Mesenchymal stem cell (in vitro differentiated cells and primary cell): ENCODE data around the gene AGK.

Experiments used
- DNase-seq: peaks from one replicate; pipeline ENCODE4 v3.0.0-alpha.2; 2013
- H2AFZ ChIP-seq: one replicate; pipeline ENCODE4 v1.6.1; 2013; ENCODE audit warnings: low read depth, mild to moderate bottlenecking, control low read depth, inconsistent platforms, low read length, moderate library complexity
- H2AK5ac ChIP-seq: 2 replicates; pipeline ENCODE4 v1.6.1; 2013; ENCODE audit warnings: low read length, moderate library complexity, mild to moderate bottlenecking, inconsistent platforms; ENCODE audit not compliant: severe bottlenecking
- H2BK120ac ChIP-seq: one replicate; pipeline ENCODE4 v1.6.1; 2013; ENCODE audit warnings: low read depth, mild to moderate bottlenecking, inconsistent platforms, low read length, moderate library complexity
- H2BK12ac ChIP-seq, 2 experiments: one replicate each; pipeline ENCODE4 v1.6.1; 2013; ENCODE audit warnings: inconsistent platforms in 2 of 2, low read length in 2 of 2, mild to moderate bottlenecking in 2 of 2, moderate library complexity in 2 of 2, control low read depth in 1 of 2
- H2BK15ac ChIP-seq: one replicate; pipeline ENCODE4 v1.6.1; 2013; ENCODE audit warnings: mild to moderate bottlenecking, low read depth, inconsistent platforms; ENCODE audit not compliant: poor library complexity, severe bottlenecking
- H2BK5ac ChIP-seq: 2 replicates; pipeline ENCODE4 v1.6.1; 2013; ENCODE audit warnings: low read depth, mild to moderate bottlenecking, low read length, control low read depth, inconsistent platforms; ENCODE audit not compliant: poor library complexity, severe bottlenecking
- H3K14ac ChIP-seq, 2 experiments: one replicate each; pipeline ENCODE4 v1.6.1; 2013; ENCODE audit warnings: inconsistent platforms in 2 of 2, low read length in 2 of 2, control low read depth in 1 of 2, mild to moderate bottlenecking in 1 of 2, moderate library complexity in 1 of 2
- H3K18ac ChIP-seq, 2 experiments: one replicate each; pipeline ENCODE4 v1.6.1; 2013; ENCODE audit warnings: inconsistent platforms in 2 of 2, low read length in 2 of 2, control low read depth in 1 of 2, low read depth in 1 of 2, mild to moderate bottlenecking in 1 of 2
- H3K23ac ChIP-seq, 2 experiments: one replicate each; pipeline ENCODE4 v1.6.1; 2013; ENCODE audit warnings: inconsistent platforms in 2 of 2, low read length in 2 of 2, mild to moderate bottlenecking in 2 of 2, moderate library complexity in 2 of 2, control low read depth in 1 of 2
- H3K27ac ChIP-seq: 2 replicates; pipeline ENCODE4 v1.5.1; 2013; ENCODE audit warnings: mild to moderate bottlenecking, moderate library complexity, low read length, control low read depth, inconsistent platforms; ENCODE audit not compliant: poor library complexity, severe bottlenecking
- H3K27me3 ChIP-seq, 2 experiments: 2 replicates each; pipeline versions ENCODE4 v1.6.1 to v1.7.0; 2013; ENCODE audit warnings: low read length in 2 of 2, mild to moderate bottlenecking in 2 of 2, moderate library complexity in 2 of 2, control low read depth in 1 of 2, inconsistent platforms in 1 of 2; ENCODE audit not compliant: control insufficient read depth in 1 of 2, insufficient read depth in 1 of 2
- H3K36me3 ChIP-seq, 2 experiments: 2 replicates each; pipeline versions ENCODE4 v1.6.1 to v1.7.0; 2013; ENCODE audit warnings: low read length in 2 of 2, control low read depth in 1 of 2, inconsistent platforms in 1 of 2, low read depth in 1 of 2, mild to moderate bottlenecking in 1 of 2; ENCODE audit not compliant: insufficient read depth in 2 of 2, control insufficient read depth in 1 of 2
- H3K4ac ChIP-seq, 2 experiments: one replicate each; pipeline ENCODE4 v1.6.1; 2013; ENCODE audit warnings: inconsistent platforms in 2 of 2, low read length in 2 of 2, mild to moderate bottlenecking in 2 of 2, moderate library complexity in 2 of 2, control low read depth in 1 of 2, low read depth in 1 of 2
- H3K4me1 ChIP-seq: 2 replicates; pipeline ENCODE4 v1.6.1; 2013; ENCODE audit warnings: low read depth, low read length, control low read depth; ENCODE audit not compliant: control insufficient read depth, insufficient read depth
- H3K4me2 ChIP-seq: 2 replicates; pipeline ENCODE4 v1.6.1; 2013; ENCODE audit warnings: low read length, mild to moderate bottlenecking, inconsistent platforms; ENCODE audit not compliant: poor library complexity, severe bottlenecking
- H3K4me3 ChIP-seq, 2 experiments: 2 replicates each; pipeline versions ENCODE4 v1.5.1 to v1.7.0; 2013; ENCODE audit warnings: low read length in 2 of 2, mild to moderate bottlenecking in 2 of 2, control low read depth in 1 of 2, low read depth in 1 of 2; ENCODE audit not compliant: insufficient read depth in 1 of 2
- H3K79me1 ChIP-seq: replicated peaks from 2 replicates; pipeline ENCODE4 v1.6.1; 2013; ENCODE audit warnings: mild to moderate bottlenecking, control low read depth, low read length, inconsistent platforms; ENCODE audit not compliant: poor library complexity, severe bottlenecking
- H3K9ac ChIP-seq: 2 replicates; pipeline ENCODE4 v1.7.0; 2013; ENCODE audit warnings: mild to moderate bottlenecking, low read length, moderate library complexity
- H3K9me3 ChIP-seq: 2 replicates; pipeline ENCODE4 v1.7.0; 2013; ENCODE audit warnings: mild to moderate bottlenecking, low read length; ENCODE audit not compliant: control insufficient read depth
- H4K8ac ChIP-seq: one replicate; pipeline ENCODE4 v1.6.1; 2013; ENCODE audit warnings: inconsistent platforms, mild to moderate bottlenecking, low read length, moderate library complexity
- H4K91ac ChIP-seq: one replicate; pipeline ENCODE4 v1.6.1; 2013; ENCODE audit warnings: mild to moderate bottlenecking, low read length, inconsistent platforms
- WGBS: methylation state at CpG from one replicate; pipeline ENCODE4 v1.1.7; 2013; ENCODE audit warnings: mixed read lengths; 5-methylcytosine and 5-hydroxymethylcytosine counted together

AGK gene

DNA sequence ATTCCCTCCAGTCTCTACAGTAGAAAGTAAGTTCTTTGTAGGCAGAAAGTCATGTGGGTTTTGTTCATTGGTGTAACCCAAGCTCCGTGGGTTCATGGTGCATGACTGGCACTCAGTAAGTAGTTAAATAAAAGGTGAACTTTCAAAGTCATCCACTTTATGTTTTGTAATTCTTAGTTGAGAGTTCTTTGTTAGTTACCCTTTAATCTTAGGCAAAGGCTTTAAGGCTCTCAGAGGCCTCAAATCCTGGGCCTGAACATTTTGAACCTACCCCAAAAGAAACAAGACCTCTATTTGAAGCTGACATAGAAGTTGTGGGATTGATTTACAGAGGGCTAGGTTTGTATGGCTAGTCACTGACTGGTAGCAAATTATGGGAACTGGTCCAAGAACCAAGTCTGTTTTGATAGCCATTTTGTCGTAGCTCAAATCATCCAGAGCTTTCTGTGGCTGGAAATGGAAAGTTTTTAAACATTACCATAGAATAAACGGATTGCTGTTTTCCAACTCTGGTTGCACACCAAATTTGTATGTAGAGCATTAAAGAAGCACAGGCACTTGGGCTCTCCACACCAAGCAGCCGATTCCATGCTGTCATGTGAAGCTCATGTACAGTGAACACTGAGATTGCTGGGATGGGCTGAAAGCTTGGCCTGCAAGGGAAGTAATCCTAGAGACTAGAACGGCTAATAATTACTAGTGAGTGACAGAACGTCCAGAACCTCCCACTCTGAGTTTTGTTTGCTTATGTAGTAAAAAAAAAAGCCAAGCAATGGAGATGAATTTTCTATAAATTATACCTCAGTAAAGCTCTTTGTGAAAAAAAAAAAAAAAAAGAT is 97.3 kb downstream of the AGK start:
- 99% methylated on average over 5 of the region's 6 CpGs for WGBS
- no peak for DNase-seq
- H4K8ac ChIP-seq = no peak overlapping the region
- peaks cover 14 to 42% of the 10 kb centered on the region in 2 experiments for H3K36me3 ChIP-seq
- no peaks in the 10 kb centered on the region for H3K27me3 ChIP-seq
- no peak overlapping the region for H3K4ac ChIP-seq
- H2AFZ ChIP-seq = no peak overlapping the region
- H3K23ac ChIP-seq = no peak overlapping the region
- no peak overlapping the region for H3K4me2 ChIP-seq
- no peak overlapping the region for H3K18ac ChIP-seq
- H2AK5ac ChIP-seq = no peak overlapping the region
- no peak overlapping the region for H2BK5ac ChIP-seq
- H3K4me3 ChIP-seq = no peak overlapping the region
- peak overlapping the region; percentile 2 for H3K9ac ChIP-seq
- no peak overlapping the region for H2BK15ac ChIP-seq
- H3K4me1 ChIP-seq = peaks cover 3% of the 10 kb centered on the region
- H3K79me1 ChIP-seq = peaks cover 10% of the 10 kb centered on the region
- H3K27ac ChIP-seq = peak overlapping the region; percentile 17
- no peaks in the 10 kb centered on the region for H3K9me3 ChIP-seq
- H4K91ac ChIP-seq = no peak overlapping the region
- H2BK120ac ChIP-seq = no peak overlapping the region
- H2BK12ac ChIP-seq = no peak overlapping the region
- no peak overlapping the region for H3K14ac ChIP-seq

DNA sequence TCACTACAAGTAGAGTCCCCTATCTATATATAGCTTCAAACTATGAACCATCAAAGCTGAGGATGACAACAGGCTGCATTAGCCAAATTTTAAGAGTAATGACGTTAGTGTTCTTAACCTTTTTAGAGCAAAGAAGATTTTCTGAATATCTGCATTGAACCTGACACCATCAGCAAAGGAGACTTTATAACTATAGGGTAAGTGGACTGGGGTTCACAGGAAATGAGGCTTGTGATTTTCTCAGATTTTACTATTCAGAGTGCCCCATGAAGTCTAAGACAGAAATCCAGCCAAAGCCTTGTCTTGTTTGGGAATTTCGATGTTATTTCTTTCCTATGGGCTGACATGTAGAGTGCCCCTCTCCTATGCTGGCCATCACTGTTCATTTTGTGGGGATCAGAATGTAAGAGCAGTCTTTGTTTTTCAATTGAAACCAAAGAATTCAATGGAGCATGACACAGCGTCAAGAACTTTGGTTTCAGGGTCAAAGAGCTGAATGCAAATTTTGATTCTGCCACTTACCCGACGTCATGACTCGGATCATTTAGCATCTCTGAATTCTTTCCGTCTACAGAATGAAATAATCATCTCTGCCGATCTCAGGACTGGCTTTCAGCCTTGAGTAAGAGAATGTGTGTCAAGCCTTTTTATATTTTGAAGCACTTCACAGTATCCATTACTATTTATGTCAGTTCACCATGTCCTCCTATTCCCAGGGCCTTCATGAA is 98.1 kb downstream of the AGK start:
- Histone ChIP-seq H2AK5ac (no peak overlapping the region), H3K36me3 (peaks cover 14 to 35% of the 10 kb centered on the region in 2 experiments), H3K9me3 (no peaks in the 10 kb centered on the region), H4K91ac (no peak overlapping the region), H2AFZ (no peak overlapping the region), H3K27me3 (no peaks in the 10 kb centered on the region), H2BK120ac (no peak overlapping the region), H3K4me3 (no peak overlapping the region), H2BK15ac (no peak overlapping the region), H2BK5ac (no peak overlapping the region), H4K8ac (no peak overlapping the region), H3K18ac (no peak overlapping the region), H3K23ac (no peak overlapping the region), H3K4me2 (peak overlapping the region; percentile 30), H3K79me1 (peaks cover 10% of the 10 kb centered on the region), H3K14ac (no peak overlapping the region), H2BK12ac (no peak overlapping the region), H3K4me1 (peaks cover 3% of the 10 kb centered on the region), H3K27ac (peak overlapping the region; percentile 48), H3K4ac (no peak overlapping the region), H3K9ac (peak overlapping the region; percentile 10)
- 94% methylated on average over 7 of the region's 8 CpGs for WGBS
- DNase-seq = no peak

DNA sequence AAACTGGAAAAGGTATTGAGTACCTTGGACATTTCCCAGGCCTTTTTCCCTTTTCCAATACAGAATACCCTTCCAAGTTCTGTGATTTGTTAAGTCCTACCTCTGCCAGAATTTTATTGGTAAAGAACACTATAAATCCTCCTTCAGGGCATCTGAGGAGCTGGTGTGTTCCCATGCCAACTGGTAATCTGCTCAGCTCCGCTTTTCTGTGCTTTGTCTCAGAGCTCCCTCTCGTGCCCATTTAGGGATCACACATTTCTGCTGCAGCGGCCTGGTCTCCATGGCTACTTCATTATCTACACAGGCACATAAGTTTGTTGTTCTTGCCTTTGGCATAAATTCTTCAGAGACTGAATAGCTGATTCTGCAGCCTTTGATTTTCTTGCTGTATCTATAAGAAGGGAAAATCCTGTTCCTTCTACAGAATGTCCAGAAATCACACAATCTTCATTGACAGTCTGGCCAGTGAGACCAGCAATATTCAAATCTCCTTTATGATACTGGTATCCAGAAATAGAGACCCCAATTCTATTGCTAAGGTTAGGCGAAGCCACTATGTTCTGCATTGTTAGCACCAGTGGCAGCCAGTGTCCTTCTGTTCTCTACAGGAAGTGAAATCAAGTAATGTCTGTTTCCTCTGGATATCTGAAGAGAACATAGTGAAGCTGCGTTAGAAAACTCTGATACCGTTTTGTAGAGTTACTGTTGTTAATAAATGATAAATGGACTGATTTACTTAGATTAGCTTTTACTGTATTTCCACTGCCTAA is 98.8 kb downstream of the AGK start:
- no peak overlapping the region for H3K18ac ChIP-seq
- H3K4me1 ChIP-seq = peaks cover 3% of the 10 kb centered on the region
- no peaks in the 10 kb centered on the region for H3K9me3 ChIP-seq
- H2BK120ac ChIP-seq = no peak overlapping the region
- no peak overlapping the region for H4K91ac ChIP-seq
- H3K4me3 ChIP-seq = no peak overlapping the region
- H3K27me3 ChIP-seq = no peaks in the 10 kb centered on the region
- H3K23ac ChIP-seq = no peak overlapping the region
- 56% methylated on average over 3 of the region's 6 CpGs for WGBS
- no peak overlapping the region for H3K14ac ChIP-seq
- no peak overlapping the region for H2BK15ac ChIP-seq
- peak; percentile 88 for DNase-seq
- no peak overlapping the region for H2BK5ac ChIP-seq
- no peak overlapping the region for H4K8ac ChIP-seq
- no peak overlapping the region for H3K4ac ChIP-seq
- H3K9ac ChIP-seq = peak overlapping the region; percentile 68
- no peak overlapping the region for H2BK12ac ChIP-seq
- H3K36me3 ChIP-seq = peaks cover 14 to 34% of the 10 kb centered on the region in 2 experiments
- H3K4me2 ChIP-seq = no peak overlapping the region
- H2AFZ ChIP-seq = no peak overlapping the region
- peak overlapping the region; percentile 37 for H3K27ac ChIP-seq
- H2AK5ac ChIP-seq = no peak overlapping the region
- H3K79me1 ChIP-seq = peaks cover 10% of the 10 kb centered on the region

DNA sequence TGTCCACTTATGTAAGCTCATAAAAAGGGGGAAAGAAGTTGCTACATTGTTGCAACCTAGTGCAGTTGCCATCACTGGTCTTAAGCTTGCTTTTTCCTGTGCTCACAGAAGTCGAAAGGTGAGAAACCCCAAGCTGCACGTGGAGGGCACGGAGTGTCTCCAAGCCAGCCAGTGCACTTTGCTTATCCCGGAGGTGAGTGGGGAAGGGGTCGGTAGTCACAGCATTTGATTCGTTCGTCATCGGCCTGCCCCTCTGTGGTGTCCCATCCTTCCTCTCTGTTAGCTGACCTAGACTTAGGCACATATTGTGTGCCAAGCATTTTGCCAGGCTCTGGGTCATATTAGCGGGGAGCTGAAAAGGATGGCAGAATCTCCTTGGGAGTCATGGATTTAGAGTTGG is 100.2 kb downstream of the AGK start:
- Histone ChIP-seq H3K9me3 (no peaks in the 10 kb centered on the region), H3K27ac (no peak overlapping the region), H3K18ac (no peak overlapping the region), H3K4ac (no peak overlapping the region), H3K4me3 (peak overlapping the region in 1 of 2 experiments; percentile 4), H2AK5ac (no peak overlapping the region), H2AFZ (no peak overlapping the region), H3K36me3 (peaks cover 13 to 40% of the 10 kb centered on the region in 2 experiments), H3K14ac (peak overlapping the region in 1 of 2 experiments; percentile 26), H2BK15ac (no peak overlapping the region), H4K91ac (no peak overlapping the region), H2BK12ac (no peak overlapping the region), H3K4me2 (no peak overlapping the region), H3K23ac (no peak overlapping the region), H3K27me3 (no peaks in the 10 kb centered on the region), H2BK120ac (no peak overlapping the region), H3K79me1 (peaks cover 12% of the 10 kb centered on the region), H4K8ac (no peak overlapping the region), H3K4me1 (peaks cover 3% of the 10 kb centered on the region), H2BK5ac (no peak overlapping the region), H3K9ac (no peak overlapping the region)
- over 99% methylated on average over 9 of the region's 9 CpGs for WGBS
- DNase-seq = no peak
